HCT116 (cell line): Measurements from ENCODE around the gene GRK1. TPM values are rescaled to one million over a fixed set of nuclear protein-coding genes. Genes with fewer than 3 reads are reported as not detected.

Source experiments
- ATAC-seq: fragments of 200-7000 bp; cut with Tn5 transposase; 2 replicates; pipeline ENCODE4 v1.9.1; 2020; ENCODE audit warnings: mild to moderate bottlenecking, moderate library complexity
- BruUV-seq: library from RNA; stranded (reverse); fragments of 400-500 nt; replicated peaks from 2 replicates; lab custom pipeline; 2021; lab: Mats Ljungman, UMichigan
- CTCF ChIA-PET: fragments of 300-600 bp; sonication (Branson Sonifier 250); formaldehyde crosslinking; loops from one replicate; lab custom pipeline; 2021; ENCODE audit warnings: antibody characterized with exemption; lab: Charles Lee
- POLR2A ChIA-PET: fragments of 300-600, 350-600 bp; sonication (Branson Sonifier 250); formaldehyde crosslinking; loops from one replicate; lab custom pipeline; 2021; ENCODE audit warnings: antibody characterized with exemption; lab: Charles Lee
- RAD21 ChIA-PET, 2 experiments: fragments of 300-600 bp; sonication (Branson Sonifier 250); formaldehyde crosslinking; loops; one replicate each; lab custom pipeline; 2023; ENCODE audit warnings: low total read pairs in 2 of 2; ENCODE audit not compliant: uncharacterized antibody in 2 of 2, unreplicated experiment in 2 of 2, low non-redundant PET in 1 of 2; lab: Charles Lee
- DNase-seq: peaks from one replicate; pipeline ENCODE4 v3.0.0-alpha.2; 2010; ENCODE audit warnings: low read depth, low spot score
- H2AFZ ChIP-seq: fragments of 200-600 bp; shearing (Covaris generic), sonication (generic); 2 replicates; pipeline ENCODE4 v1.6.1; 2017; ENCODE audit warnings: low read depth, mixed run types, mixed read lengths, antibody characterized with exemption, low read length; ENCODE audit not compliant: poor library complexity, severe bottlenecking
- H3K27ac ChIP-seq: 2 replicates; pipeline ENCODE4 v1.5.1; 2012; ENCODE audit warnings: low read depth, low read length
- H3K27me3 ChIP-seq: fragments of 200-600 bp; sonication (generic); 2 replicates; pipeline ENCODE4 v1.6.1; 2016; ENCODE audit warnings: mixed run types, low read length, mixed read lengths; ENCODE audit not compliant: insufficient read depth
- H3K36me3 ChIP-seq, 2 experiments: fragments of 200-500 bp in 1 of 2; fragments of 200-600 bp in 1 of 2; sonication (Bioruptor generic) in 1 of 2; sonication (generic) in 1 of 2; 2 replicates each; pipeline versions ENCODE4 v1.5.1 to v1.6.1; 2014 to 2016; ENCODE audit warnings: low read length in 2 of 2, inconsistent platforms in 1 of 2, mixed read lengths in 1 of 2, mixed run types in 1 of 2; ENCODE audit not compliant: insufficient read depth in 2 of 2, control insufficient read depth in 1 of 2
- H3K4me1 ChIP-seq, 2 experiments: fragments of 200-600 bp in 1 of 2; sonication (generic) in 1 of 2; 2 replicates each; pipeline versions ENCODE4 v1.5.1 to v1.6.1; 2012 to 2017; ENCODE audit warnings: low read length in 2 of 2, inconsistent platforms in 1 of 2, mild to moderate bottlenecking in 1 of 2, mixed read lengths in 1 of 2, mixed run types in 1 of 2, moderate library complexity in 1 of 2; ENCODE audit not compliant: insufficient read depth in 2 of 2, control insufficient read depth in 1 of 2
- H3K4me2 ChIP-seq: fragments of 200-600 bp; sonication (generic); 2 replicates; pipeline ENCODE4 v1.6.1; 2017; ENCODE audit warnings: mixed run types, low read length, mixed read lengths
- H3K4me3 ChIP-seq, 2 experiments: fragments of 200-600 bp in 1 of 2; sonication (generic) in 1 of 2; replicated peaks in 1 of 2; 2 replicates each; pipeline ENCODE4 v1.5.1; 2011 to 2016; ENCODE audit warnings: low read length in 2 of 2, control low read depth in 1 of 2, low read depth in 1 of 2, mild to moderate bottlenecking in 1 of 2, mixed read lengths in 1 of 2, mixed run types in 1 of 2
- H3K79me2 ChIP-seq: fragments of 200-600 bp; sonication (generic); 2 replicates; pipeline ENCODE4 v1.6.1; 2017; ENCODE audit warnings: mild to moderate bottlenecking, mixed run types, low read length, moderate library complexity, mixed read lengths; ENCODE audit not compliant: insufficient read depth
- H3K9ac ChIP-seq: fragments of 200-600 bp; sonication (generic); 2 replicates; pipeline ENCODE4 v1.6.1; 2016; ENCODE audit warnings: low read length, mixed read lengths
- H3K9me2 ChIP-seq: fragments of 200-600 bp; sonication (generic), shearing (Covaris generic); 2 replicates; pipeline ENCODE4 v1.6.1; 2017; ENCODE audit warnings: mixed run types, mild to moderate bottlenecking, moderate library complexity; ENCODE audit not compliant: insufficient read depth
- H3K9me3 ChIP-seq, 2 experiments: fragments of 200-500 bp in 1 of 2; fragments of 200-600 bp in 1 of 2; sonication (Bioruptor generic) in 1 of 2; sonication (generic) in 1 of 2; 2 replicates each; pipeline ENCODE4 v1.6.1; 2014 to 2017; ENCODE audit warnings: low read length in 2 of 2, mixed read lengths in 2 of 2, inconsistent platforms in 1 of 2, low read depth in 1 of 2, mild to moderate bottlenecking in 1 of 2, mixed run types in 1 of 2, moderate library complexity in 1 of 2; ENCODE audit not compliant: control insufficient read depth in 1 of 2, insufficient read depth in 1 of 2
- H4K20me1 ChIP-seq: fragments of 200-600 bp; sonication (generic), shearing (Covaris generic); 2 replicates; pipeline ENCODE4 v1.6.1; 2017; ENCODE audit warnings: mixed run types, mild to moderate bottlenecking, moderate library complexity; ENCODE audit not compliant: insufficient read depth
- CEBPB ChIP-seq: IDR thresholded peaks from 2 replicates; pipeline ENCODE4 v1.6.1; 2012; ENCODE audit warnings: low read depth
- EZH2 ChIP-seq: fragments of 200-600 bp; sonication (generic); IDR thresholded peaks from 2 replicates; pipeline ENCODE4 v1.6.1; 2017; ENCODE audit warnings: antibody characterized with exemption, mixed run types
- FOSL1 ChIP-seq: IDR thresholded peaks from 2 replicates; pipeline ENCODE4 v1.6.1; 2012; ENCODE audit warnings: low read depth
- intact Hi-C: fragments of 100-400 bp; cut with micrococcal nuclease; formaldehyde crosslinking; loops from 2 replicates; pipeline ENCODE4 v1.10.0; 2022
- total RNA-seq: library from RNA; stranded (reverse); gene quantifications from one replicate; pipeline ENCODE4 v1.2.1, GENCODE V29; 2021; ENCODE audit not compliant: unreplicated experiment
- TF ChIP-seq, protein P1 (sequence below): IDR thresholded peaks from 2 replicates; pipeline ENCODE4 v1.6.1; 2011; ENCODE audit warnings: mild to moderate bottlenecking, low read length, moderate library complexity; ENCODE audit not compliant: insufficient replicate concordance; ENCODE audit errors: extremely low read depth
- TF ChIP-seq, protein P2 (sequence below), 3 experiments: fragments of 200-600 bp in 1 of 3; sonication (generic) in 1 of 3; IDR thresholded peaks in 2 of 3; conservative IDR thresholded peaks in 1 of 3; 2 replicates each; pipeline ENCODE4 v1.5.1; 2012 to 2017; ENCODE audit warnings: low read depth in 2 of 3, low read length in 2 of 3, antibody characterized with exemption in 1 of 3, borderline replicate concordance in 1 of 3, control low read depth in 1 of 3, mild to moderate bottlenecking in 1 of 3, mixed read lengths in 1 of 3, mixed run types in 1 of 3, moderate library complexity in 1 of 3; ENCODE audit not compliant: insufficient read depth in 1 of 3

Gene GRK1
- total RNA-seq, 1 experiment from 2014 or later, result not detected

DNA sequence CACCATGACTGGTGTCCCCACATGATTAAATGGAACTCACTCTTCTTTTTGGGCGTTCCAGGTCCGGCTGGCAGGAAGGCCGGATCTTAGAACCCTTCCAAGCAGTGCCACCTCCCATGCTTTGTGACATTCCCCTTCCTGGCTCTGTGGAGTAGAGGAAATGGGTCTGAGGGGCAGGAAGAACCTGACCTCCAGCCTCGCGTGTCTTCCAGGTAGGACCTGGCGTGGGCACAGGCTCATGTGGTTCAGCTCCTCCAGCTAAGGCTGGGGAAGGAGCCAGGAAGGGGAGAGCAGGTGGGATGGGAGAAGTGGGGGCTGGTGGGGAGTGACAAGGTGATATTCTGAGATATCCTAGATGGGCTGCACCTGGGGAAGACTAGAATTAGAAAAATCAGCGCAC, 94.1 kb downstream of the GRK1 start:
- BruUV-seq, result no TSS peak
- H3K4me3 ChIP-seq, result no peak overlapping the region
- CTCF ChIA-PET, result no interaction called here
- peaks cover 3 to 17% of the 10 kb centered on the region in 2 experiments for H3K4me1 ChIP-seq
- no peaks in the 10 kb centered on the region for H4K20me1 ChIP-seq
- POLR2A ChIA-PET, result no interaction called here
- no peaks in the 10 kb centered on the region for H3K27me3 ChIP-seq
- no peaks in the 10 kb centered on the region for H3K79me2 ChIP-seq
- TF ChIP-seq FOSL1 (no peak), CEBPB (no peak), EZH2 (no peak)
- TF ChIP-seq, protein P1, sequence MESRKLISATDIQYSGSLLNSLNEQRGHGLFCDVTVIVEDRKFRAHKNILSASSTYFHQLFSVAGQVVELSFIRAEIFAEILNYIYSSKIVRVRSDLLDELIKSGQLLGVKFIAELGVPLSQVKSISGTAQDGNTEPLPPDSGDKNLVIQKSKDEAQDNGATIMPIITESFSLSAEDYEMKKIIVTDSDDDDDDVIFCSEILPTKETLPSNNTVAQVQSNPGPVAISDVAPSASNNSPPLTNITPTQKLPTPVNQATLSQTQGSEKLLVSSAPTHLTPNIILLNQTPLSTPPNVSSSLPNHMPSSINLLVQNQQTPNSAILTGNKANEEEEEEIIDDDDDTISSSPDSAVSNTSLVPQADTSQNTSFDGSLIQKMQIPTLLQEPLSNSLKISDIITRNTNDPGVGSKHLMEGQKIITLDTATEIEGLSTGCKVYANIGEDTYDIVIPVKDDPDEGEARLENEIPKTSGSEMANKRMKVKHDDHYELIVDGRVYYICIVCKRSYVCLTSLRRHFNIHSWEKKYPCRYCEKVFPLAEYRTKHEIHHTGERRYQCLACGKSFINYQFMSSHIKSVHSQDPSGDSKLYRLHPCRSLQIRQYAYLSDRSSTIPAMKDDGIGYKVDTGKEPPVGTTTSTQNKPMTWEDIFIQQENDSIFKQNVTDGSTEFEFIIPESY, result no peak
- TF ChIP-seq, protein P2, sequence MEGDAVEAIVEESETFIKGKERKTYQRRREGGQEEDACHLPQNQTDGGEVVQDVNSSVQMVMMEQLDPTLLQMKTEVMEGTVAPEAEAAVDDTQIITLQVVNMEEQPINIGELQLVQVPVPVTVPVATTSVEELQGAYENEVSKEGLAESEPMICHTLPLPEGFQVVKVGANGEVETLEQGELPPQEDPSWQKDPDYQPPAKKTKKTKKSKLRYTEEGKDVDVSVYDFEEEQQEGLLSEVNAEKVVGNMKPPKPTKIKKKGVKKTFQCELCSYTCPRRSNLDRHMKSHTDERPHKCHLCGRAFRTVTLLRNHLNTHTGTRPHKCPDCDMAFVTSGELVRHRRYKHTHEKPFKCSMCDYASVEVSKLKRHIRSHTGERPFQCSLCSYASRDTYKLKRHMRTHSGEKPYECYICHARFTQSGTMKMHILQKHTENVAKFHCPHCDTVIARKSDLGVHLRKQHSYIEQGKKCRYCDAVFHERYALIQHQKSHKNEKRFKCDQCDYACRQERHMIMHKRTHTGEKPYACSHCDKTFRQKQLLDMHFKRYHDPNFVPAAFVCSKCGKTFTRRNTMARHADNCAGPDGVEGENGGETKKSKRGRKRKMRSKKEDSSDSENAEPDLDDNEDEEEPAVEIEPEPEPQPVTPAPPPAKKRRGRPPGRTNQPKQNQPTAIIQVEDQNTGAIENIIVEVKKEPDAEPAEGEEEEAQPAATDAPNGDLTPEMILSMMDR (IDR thresholded peaks at IDR 0.05 in 2 of 3, conservative IDR thresholded peaks at IDR 0.05 in 1 of 3; ENCODE audit: borderline replicate concordance in 1 of 3, insufficient read depth in 1 of 3, low read depth in 2 of 3, low read length in 2 of 3), result no peak
- H3K36me3 ChIP-seq, result no peaks in the 10 kb centered on the region
- no peak for ATAC-seq
- no peak overlapping the region for H3K4me2 ChIP-seq
- H3K27ac ChIP-seq, result no peak overlapping the region
- no peaks in the 10 kb centered on the region for H3K9me3 ChIP-seq
- no peaks in the 10 kb centered on the region for H3K9me2 ChIP-seq
- intact Hi-C loops, result no loop called here
- DNase-seq, result no peak
- RAD21 ChIA-PET, result no interaction called here
- no peak overlapping the region for H2AFZ ChIP-seq
- H3K9ac ChIP-seq, result no peak overlapping the region
